NOMO-1 treated with DMSO at 0.1 percent for 48 hours (cell line): ENCODE data around the gene WRNIP1.

Source experiments
- DNase-seq: peaks from one replicate; lab custom pipeline; 2025; ENCODE audit not compliant: unreplicated experiment; lab: John Stamatoyannopoulos, UW

The WRNIP1 gene

DNA sequence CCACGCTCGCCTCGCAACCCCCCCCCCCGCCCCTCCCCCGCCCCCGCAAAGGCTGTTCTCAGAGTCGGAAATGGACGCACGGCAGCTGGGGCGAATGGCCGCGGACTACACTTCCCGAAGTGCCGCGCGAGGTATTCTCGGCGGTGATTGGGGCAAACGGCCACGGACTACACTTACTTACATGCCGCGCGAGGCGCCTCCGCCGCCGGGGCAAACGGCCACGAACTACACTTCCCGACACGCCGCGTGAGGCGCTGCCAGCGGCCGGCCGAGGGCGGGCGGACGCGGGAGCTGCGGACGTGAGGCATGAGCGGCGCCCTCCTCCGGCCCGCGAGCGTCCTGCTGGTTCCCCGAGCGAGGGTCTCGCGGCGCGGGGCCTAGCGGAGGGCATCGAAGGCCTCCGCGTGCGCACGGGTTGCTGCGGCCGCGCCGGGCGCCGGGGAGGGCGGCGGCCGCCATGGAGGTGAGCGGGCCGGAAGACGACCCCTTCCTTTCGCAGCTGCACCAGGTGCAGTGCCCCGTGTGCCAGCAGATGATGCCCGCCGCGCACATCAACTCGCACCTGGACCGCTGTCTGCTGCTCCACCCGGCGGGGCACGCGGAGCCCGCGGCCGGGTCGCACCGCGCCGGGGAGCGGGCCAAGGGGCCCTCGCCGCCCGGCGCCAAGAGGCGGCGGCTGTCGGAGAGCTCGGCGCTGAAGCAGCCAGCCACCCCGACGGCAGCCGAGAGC lies at the start of gene WRNIP1:
WRNIP1 (plus strand) TSS at position 228 of the 730 bp plus-strand sequence; CDS start at position 458, 230 bp downstream.
- peak; percentile 98 for DNase-seq

DNA sequence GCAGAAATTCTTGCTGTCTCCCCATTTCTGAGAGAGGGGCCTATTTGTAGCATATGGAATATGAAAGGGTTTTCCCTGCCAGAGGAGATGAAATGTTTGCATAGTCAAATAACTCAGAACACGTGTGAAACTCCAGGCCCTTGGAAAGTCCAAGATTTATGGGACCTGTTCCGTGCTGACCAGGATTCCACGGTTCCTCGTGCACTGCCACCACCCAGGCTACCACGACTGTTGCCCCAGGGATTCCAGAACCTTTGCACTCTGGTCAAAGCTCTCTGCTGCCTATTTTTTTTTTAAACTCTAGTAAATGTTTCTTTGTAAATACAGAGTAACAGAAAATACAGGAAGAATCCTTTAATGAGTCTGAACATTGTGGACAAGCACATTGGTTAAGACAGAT lies 49.5 kb upstream of the WRNIP1 start:
- no peak for DNase-seq

GRCh38 chr6:2716936-2717700 lies 48.1 kb upstream of the WRNIP1 start:
- DNase-seq = no peak

GRCh38 chr6:2718334-2719092 lies 46.7 kb upstream of the WRNIP1 start:
- peak; percentile 40 for DNase-seq

DNA sequence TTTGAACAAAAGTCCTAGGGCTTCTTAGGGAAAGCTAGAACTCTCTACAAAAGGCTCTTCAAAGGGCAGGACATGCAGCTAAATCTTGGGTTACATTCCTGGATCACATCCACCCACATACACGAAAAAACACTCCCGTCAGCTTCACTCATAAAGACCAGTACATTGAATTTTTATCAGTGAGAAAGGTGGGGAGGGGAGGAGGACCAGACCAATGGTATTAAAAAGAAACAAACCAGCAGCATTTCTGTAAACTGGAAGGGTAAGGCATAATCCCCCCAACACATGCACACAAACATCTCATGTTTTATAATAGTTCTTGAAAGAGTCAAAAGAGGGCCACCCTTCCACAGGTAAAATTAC lies 46.1 kb upstream of the WRNIP1 start:
- no peak for DNase-seq

DNA sequence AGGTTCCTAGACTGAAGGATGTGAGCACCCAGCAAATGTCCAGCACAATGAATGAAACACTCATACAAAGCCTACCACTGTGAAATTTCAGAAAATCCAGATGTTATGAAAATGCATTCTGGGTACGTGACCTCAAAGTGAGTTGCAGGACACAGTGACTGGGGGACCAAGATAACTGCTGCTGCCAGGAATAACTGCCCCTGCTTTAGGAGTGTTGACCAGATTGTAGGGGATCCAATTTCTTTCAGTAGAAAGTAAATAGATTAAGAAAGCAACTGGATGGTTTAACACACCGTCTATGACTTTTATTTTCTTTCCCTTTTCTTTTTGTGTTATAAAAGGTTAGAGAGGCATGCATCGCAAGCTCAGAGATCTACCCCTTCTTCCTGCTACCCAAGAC lies 44.0 kb upstream of the WRNIP1 start:
- no peak for DNase-seq

- DNase-seq = no peak
These were observed 39.7 kb upstream of the WRNIP1 start for GRCh38 chr6:2725364-2725988.

DNA sequence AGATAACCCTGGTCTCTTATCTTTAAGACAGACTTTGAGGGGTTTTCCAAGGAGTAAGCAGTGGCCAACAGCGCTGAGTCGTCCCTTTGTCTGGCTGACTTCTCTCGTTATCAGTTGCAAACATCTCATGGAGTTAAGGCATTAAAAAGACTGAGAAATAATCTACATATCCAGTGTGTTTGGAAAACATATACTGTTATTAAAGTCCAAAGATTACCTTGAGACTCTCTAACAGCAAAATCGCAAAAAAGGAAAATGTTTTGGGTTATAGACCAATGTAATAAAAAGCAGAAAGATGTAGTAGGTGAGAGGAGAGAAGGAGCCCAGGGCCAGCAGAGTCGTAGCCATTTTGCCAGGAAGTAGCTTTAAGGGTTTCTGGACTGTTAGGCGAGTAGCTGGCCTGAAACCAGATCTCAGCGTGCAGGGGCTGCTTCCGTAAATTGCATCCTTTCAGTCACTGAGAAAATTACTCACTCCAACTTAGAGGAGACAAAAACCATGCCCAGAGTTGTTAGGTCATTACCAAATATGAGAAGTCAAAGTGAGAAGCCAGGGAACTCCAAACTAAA lies 39.1 kb upstream of the WRNIP1 start:
- DNase-seq = peak; percentile 92

DNA sequence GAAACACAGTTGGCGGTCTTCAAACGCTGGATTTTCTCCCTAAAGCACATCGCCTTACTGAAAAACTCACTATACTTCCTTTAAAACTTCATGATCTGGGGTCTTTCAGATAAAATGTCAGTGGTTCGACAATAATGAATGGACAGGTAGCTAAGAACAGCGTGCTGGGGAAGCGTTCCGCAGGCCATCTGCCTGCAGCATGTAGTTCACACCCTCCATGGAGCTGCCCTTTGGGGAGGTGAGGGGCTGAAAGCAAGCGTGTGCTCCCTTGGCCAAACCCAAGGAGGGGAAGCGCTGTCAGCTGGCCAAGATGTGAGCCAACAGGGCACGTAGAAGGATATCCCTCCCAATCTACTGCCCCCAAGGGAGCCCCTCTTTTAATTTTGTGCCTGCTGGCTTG lies 35.3 kb upstream of the WRNIP1 start:
- no peak for DNase-seq

DNA sequence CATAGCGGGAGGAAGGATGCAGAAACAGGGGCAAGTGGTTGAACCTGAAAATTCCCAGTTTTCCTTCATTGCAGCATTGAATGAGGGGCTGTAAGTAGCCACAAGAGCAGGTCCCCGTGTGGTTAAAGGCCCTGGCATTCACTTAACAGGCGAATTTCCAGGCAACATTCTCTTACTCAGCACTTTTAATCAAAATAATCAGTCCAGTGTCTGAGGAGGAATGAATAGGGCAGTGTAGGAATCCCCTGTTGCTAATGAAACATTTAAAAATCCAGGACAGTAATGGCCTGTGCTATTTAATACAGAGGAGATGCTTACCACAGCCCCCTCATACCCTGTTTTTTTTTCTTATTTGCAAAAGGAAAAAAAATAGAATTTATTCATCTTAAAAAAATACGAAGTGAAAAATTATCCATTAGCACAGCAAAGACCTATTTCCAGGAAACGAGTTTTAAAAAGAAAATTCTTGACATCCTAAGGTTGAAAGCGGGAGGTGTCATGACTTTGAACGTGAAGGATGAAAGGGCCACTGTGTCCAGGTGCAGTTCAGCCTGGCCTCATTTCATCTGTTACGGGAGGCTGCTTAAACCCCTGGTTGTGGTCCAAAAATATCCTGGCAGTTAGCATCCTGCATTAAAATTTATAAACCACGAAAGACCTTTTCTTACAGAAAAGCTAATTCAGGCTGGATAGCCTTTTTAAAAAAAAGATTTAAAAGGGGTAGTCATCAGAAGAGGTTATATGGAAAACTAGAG lies 34.7 kb upstream of the WRNIP1 start:
- DNase-seq = no peak

DNA sequence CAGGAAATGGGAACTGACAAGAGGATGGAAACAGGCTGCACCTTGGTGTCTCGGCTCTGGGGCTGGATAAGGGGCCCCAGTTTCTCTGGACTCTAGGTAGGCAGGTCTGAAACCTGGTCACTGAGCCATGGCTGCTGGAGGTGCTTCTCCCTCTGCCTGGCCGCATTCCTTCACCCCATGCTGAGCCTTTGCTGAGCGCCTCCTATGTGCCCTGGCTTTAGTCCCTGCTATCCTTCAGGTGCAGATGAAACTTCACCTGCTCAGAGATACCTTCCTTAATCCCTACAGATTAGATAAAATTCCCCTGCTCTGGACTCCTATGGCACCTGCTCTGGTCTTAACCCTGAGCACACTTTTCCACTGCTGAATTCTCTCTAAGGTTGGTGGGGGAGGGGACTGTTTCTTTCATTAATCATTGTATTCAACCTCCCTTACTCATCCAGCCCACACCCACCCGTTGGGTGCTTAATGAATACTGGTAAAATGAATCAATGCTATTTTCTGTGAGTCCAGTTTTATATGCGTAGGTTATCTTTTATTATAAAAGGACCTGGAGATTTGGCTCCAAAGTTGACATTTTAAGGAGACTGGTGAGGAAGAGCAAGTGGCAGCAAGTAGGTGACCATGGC lies 33.8 kb upstream of the WRNIP1 start:
- DNase-seq = no peak

- DNase-seq = no peak
These were observed 32.6 kb upstream of the WRNIP1 start for GRCh38 chr6:2732503-2733089.

DNA sequence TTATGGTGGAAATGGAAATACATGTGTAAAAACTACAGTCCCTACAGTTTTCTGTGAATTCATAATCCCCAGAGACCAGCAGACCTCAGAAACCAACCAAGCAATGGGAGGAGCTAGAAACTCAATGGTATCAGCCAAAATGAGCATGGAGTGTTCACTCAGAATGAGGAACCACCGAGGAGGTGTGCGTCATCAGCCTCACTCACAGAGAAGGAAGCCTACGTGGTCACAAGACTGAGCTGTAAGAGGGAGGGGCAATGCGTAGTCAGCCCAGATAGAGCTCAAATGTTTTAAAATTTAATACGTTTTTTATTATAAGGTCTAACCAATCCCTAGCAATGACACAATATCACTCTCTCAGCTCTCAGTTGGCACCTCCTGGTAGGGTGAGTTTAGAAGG lies 31.9 kb upstream of the WRNIP1 start:
- DNase-seq = peak; percentile 95

DNA sequence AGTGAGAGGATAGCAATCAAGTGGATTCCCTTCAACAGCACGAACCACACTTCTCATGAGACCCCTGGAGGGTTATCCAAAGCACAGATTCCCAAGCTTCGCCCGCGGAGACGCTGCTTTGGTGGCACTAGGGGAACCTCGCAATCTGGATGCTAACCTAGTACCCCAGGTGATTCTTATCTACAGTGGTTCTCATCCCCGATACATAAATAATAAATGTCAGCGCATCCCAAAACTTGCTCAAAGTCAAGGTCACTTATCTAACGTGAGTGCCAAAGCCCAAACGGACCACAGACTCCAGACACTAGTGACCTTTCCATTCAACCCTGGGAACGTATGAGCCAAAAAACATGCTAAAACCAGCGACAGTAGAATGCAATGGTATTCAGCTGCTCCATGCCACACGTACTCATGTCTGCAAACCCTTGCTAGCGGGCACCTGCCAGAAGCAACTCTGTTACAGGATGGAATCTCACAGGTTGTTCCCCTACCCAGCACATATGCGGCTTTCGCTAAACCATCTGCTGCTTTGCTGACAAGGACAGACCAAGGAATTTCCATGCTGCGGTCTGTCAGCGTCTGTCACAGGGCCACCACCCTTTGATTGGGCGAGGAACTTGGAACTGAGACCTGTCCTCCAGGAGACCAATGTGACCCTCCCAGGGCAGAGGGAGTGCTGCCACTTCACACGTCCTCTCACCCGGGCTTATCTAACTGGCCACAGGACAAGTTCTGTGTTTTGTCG lies 31.3 kb upstream of the WRNIP1 start:
- no peak for DNase-seq

DNA sequence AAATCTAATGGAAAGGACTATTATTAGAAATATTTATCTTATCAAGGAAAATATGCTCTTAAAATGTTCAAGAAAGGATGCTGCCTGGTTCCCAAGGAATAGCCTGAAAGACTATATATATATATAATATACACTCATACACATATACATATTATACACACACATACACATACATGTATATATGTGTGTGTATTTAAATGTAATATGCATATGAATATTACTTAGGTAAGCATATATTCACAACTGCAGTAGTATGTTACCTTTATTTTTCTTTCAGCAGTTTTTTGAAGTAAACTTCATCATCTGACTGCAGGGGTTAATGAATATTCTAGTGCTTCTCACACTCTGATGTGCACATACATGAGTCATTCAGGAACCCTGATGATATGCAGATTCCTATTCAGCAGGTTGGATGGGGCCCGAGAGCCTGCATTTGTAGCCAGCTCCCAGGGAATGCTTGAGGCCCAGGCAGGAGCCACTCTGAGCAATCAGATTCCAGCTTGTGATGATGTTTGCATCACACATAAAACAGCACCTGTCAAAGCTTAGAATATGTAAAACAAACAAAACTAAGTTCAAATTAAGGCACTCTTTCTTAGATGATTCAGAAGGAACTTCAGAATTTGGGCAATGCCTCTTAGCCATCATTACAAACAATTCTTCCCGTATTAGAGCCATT lies 30.6 kb upstream of the WRNIP1 start:
- DNase-seq = no peak

DNA sequence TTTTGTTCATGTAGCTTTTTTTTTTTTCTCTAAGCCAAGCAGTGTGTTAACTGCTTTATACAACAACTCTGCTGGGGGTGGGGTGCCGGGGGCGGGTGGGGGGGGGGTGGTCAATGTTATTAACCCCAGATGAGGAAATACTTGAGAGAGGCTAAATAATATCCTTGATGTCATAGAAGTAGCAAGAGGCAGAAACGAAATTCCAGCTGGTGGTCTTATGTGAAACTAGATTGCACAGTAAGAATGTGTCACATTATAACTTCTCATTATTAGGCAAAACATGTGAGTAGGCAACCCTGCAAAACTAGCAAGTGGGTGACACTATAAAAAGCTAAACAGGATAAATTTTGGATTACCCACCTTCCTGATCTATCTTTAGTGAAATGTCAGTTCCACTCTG lies 27.3 kb upstream of the WRNIP1 start:
- DNase-seq = no peak

GRCh38 chr6:2738373-2738979 lies 26.7 kb upstream of the WRNIP1 start:
- DNase-seq = peak; percentile 63

GRCh38 chr6:2739335-2739734 lies 25.9 kb upstream of the WRNIP1 start:
- DNase-seq = no peak
